ENCODE results near the gene RGPD8.
"Not testable (repeated sequence)": the region's sequence is repeated elsewhere in the genome, so short reads cannot be mapped to it uniquely, and the experiment has no call there.

The RGPD8 gene

GRCh38 chr2:112465382-112465781, 31.9 kb upstream of the RGPD8 start:
- H3K4me1 ChIP-seq (ENCODE audit: control insufficient read depth in 2 of 2, insufficient read depth in 2 of 2, low read length in 2 of 2), result no peaks in the 10 kb centered on the region
- no peaks in the 10 kb centered on the region for H3K9me3 ChIP-seq (ENCODE audit: control insufficient read depth in 2 of 2, low read length in 2 of 2)
- H3K27me3 ChIP-seq (ENCODE audit: control insufficient read depth in 2 of 2, insufficient read depth in 2 of 2, low read length in 2 of 2), result no peaks in the 10 kb centered on the region
- H3K4me3 ChIP-seq (ENCODE audit: low read length in 2 of 2), result no peak overlapping the region
- no peaks in the 10 kb centered on the region for H3K36me3 ChIP-seq (ENCODE audit: control insufficient read depth in 2 of 2, insufficient read depth in 2 of 2, low read length in 2 of 2)
- no peak overlapping the region for H3K27ac ChIP-seq (ENCODE audit: low read depth in 2 of 2, low read length in 2 of 2)
- no peak overlapping the region for H3K9ac ChIP-seq (ENCODE audit: low read depth in 1 of 2, low read length in 2 of 2)

- no peaks in the 10 kb centered on the region for H3K9me3 ChIP-seq (ENCODE audit: control insufficient read depth in 2 of 2, low read length in 2 of 2)
- no peaks in the 10 kb centered on the region for H3K4me1 ChIP-seq (ENCODE audit: control insufficient read depth in 2 of 2, insufficient read depth in 2 of 2, low read length in 2 of 2)
- H3K27ac ChIP-seq (ENCODE audit: low read depth in 2 of 2, low read length in 2 of 2), result no peak overlapping the region
- no peak overlapping the region for H3K4me3 ChIP-seq (ENCODE audit: low read length in 2 of 2)
- no peaks in the 10 kb centered on the region for H3K27me3 ChIP-seq (ENCODE audit: control insufficient read depth in 2 of 2, insufficient read depth in 2 of 2, low read length in 2 of 2)
- no peak overlapping the region for H3K9ac ChIP-seq (ENCODE audit: low read depth in 1 of 2, low read length in 2 of 2)
- H3K36me3 ChIP-seq (ENCODE audit: control insufficient read depth in 2 of 2, insufficient read depth in 2 of 2, low read length in 2 of 2), result no peaks in the 10 kb centered on the region
Measured at GRCh38 chr2:112463256-112463655, 29.8 kb upstream of the RGPD8 start.

- H3K9ac ChIP-seq (ENCODE audit: low read depth in 1 of 2, low read length in 2 of 2), result no peak overlapping the region
- no peaks in the 10 kb centered on the region for H3K27me3 ChIP-seq (ENCODE audit: control insufficient read depth in 2 of 2, insufficient read depth in 2 of 2, low read length in 2 of 2)
- H3K4me1 ChIP-seq (ENCODE audit: control insufficient read depth in 2 of 2, insufficient read depth in 2 of 2, low read length in 2 of 2), result no peaks in the 10 kb centered on the region
- no peak overlapping the region for H3K27ac ChIP-seq (ENCODE audit: low read depth in 2 of 2, low read length in 2 of 2)
- H3K9me3 ChIP-seq (ENCODE audit: control insufficient read depth in 2 of 2, low read length in 2 of 2), result no peaks in the 10 kb centered on the region
- no peak overlapping the region for H3K4me3 ChIP-seq (ENCODE audit: low read length in 2 of 2)
- no peaks in the 10 kb centered on the region for H3K36me3 ChIP-seq (ENCODE audit: control insufficient read depth in 2 of 2, insufficient read depth in 2 of 2, low read length in 2 of 2)
Measured at GRCh38 chr2:112462178-112462577, 28.7 kb upstream of the RGPD8 start.

GRCh38 chr2:112459372-112459771, 25.9 kb upstream of the RGPD8 start:
- Histone ChIP-seq H3K27ac (ENCODE audit: low read depth in 2 of 2, low read length in 2 of 2) (no peak overlapping the region), H3K27me3 (ENCODE audit: control insufficient read depth in 2 of 2, insufficient read depth in 2 of 2, low read length in 2 of 2) (no peaks in the 10 kb centered on the region), H3K36me3 (ENCODE audit: control insufficient read depth in 2 of 2, insufficient read depth in 2 of 2, low read length in 2 of 2) (no peaks in the 10 kb centered on the region), H3K9me3 (ENCODE audit: control insufficient read depth in 2 of 2, low read length in 2 of 2) (no peaks in the 10 kb centered on the region), H3K9ac (ENCODE audit: low read depth in 1 of 2, low read length in 2 of 2) (no peak overlapping the region), H3K4me3 (ENCODE audit: low read length in 2 of 2) (no peak overlapping the region), H3K4me1 (ENCODE audit: control insufficient read depth in 2 of 2, insufficient read depth in 2 of 2, low read length in 2 of 2) (no peaks in the 10 kb centered on the region)

GRCh38 chr2:112454586-112454985, 21.1 kb upstream of the RGPD8 start:
- H3K9ac ChIP-seq (ENCODE audit: low read depth in 1 of 2, low read length in 2 of 2), result no peak overlapping the region
- H3K27ac ChIP-seq (ENCODE audit: low read depth in 2 of 2, low read length in 2 of 2), result no peak overlapping the region
- no peaks in the 10 kb centered on the region for H3K4me1 ChIP-seq (ENCODE audit: control insufficient read depth in 2 of 2, insufficient read depth in 2 of 2, low read length in 2 of 2)
- no peaks in the 10 kb centered on the region for H3K27me3 ChIP-seq (ENCODE audit: control insufficient read depth in 2 of 2, insufficient read depth in 2 of 2, low read length in 2 of 2)
- no peak overlapping the region for H3K4me3 ChIP-seq (ENCODE audit: low read length in 2 of 2)
- H3K9me3 ChIP-seq (ENCODE audit: control insufficient read depth in 2 of 2, low read length in 2 of 2), result no peaks in the 10 kb centered on the region
- no peaks in the 10 kb centered on the region for H3K36me3 ChIP-seq (ENCODE audit: control insufficient read depth in 2 of 2, insufficient read depth in 2 of 2, low read length in 2 of 2)

- H3K9me3 ChIP-seq (ENCODE audit: control insufficient read depth in 2 of 2, low read length in 2 of 2), result no peaks in the 10 kb centered on the region
- no peak overlapping the region for H3K9ac ChIP-seq (ENCODE audit: low read depth in 1 of 2, low read length in 2 of 2)
- H3K4me1 ChIP-seq (ENCODE audit: control insufficient read depth in 2 of 2, insufficient read depth in 2 of 2, low read length in 2 of 2), result no peaks in the 10 kb centered on the region
- H3K27ac ChIP-seq (ENCODE audit: low read depth in 2 of 2, low read length in 2 of 2), result no peak overlapping the region
- no peak overlapping the region for H3K4me3 ChIP-seq (ENCODE audit: low read length in 2 of 2)
- no peaks in the 10 kb centered on the region for H3K27me3 ChIP-seq (ENCODE audit: control insufficient read depth in 2 of 2, insufficient read depth in 2 of 2, low read length in 2 of 2)
- H3K36me3 ChIP-seq (ENCODE audit: control insufficient read depth in 2 of 2, insufficient read depth in 2 of 2, low read length in 2 of 2), result no peaks in the 10 kb centered on the region
Measured at GRCh38 chr2:112451317-112451716, 17.9 kb upstream of the RGPD8 start.

GRCh38 chr2:112449854-112450253, 16.4 kb upstream of the RGPD8 start:
- Histone ChIP-seq H3K27ac (ENCODE audit: low read depth in 2 of 2, low read length in 2 of 2) (no peak overlapping the region), H3K27me3 (ENCODE audit: control insufficient read depth in 2 of 2, insufficient read depth in 2 of 2, low read length in 2 of 2) (no peaks in the 10 kb centered on the region), H3K9ac (ENCODE audit: low read depth in 1 of 2, low read length in 2 of 2) (no peak overlapping the region), H3K36me3 (ENCODE audit: control insufficient read depth in 2 of 2, insufficient read depth in 2 of 2, low read length in 2 of 2) (no peaks in the 10 kb centered on the region), H3K4me1 (ENCODE audit: control insufficient read depth in 2 of 2, insufficient read depth in 2 of 2, low read length in 2 of 2) (no peaks in the 10 kb centered on the region), H3K9me3 (ENCODE audit: control insufficient read depth in 2 of 2, low read length in 2 of 2) (no peaks in the 10 kb centered on the region), H3K4me3 (ENCODE audit: low read length in 2 of 2) (no peak overlapping the region)

GRCh38 chr2:112444256-112444655, 10.8 kb upstream of the RGPD8 start:
- H3K9me3 ChIP-seq (ENCODE audit: control insufficient read depth in 2 of 2, low read length in 2 of 2); H3K27ac ChIP-seq (ENCODE audit: low read depth in 2 of 2, low read length in 2 of 2); H3K36me3 ChIP-seq (ENCODE audit: control insufficient read depth in 2 of 2, insufficient read depth in 2 of 2, low read length in 2 of 2); H3K27me3 ChIP-seq (ENCODE audit: control insufficient read depth in 2 of 2, insufficient read depth in 2 of 2, low read length in 2 of 2); H3K4me3 ChIP-seq (ENCODE audit: low read length in 2 of 2); H3K9ac ChIP-seq (ENCODE audit: low read depth in 1 of 2, low read length in 2 of 2); H3K4me1 ChIP-seq (ENCODE audit: control insufficient read depth in 2 of 2, insufficient read depth in 2 of 2, low read length in 2 of 2): not testable (repeated sequence)

GRCh38 chr2:112438603-112439261, 5.3 kb upstream of the RGPD8 start:
- H3K4me1 ChIP-seq (ENCODE audit: control insufficient read depth in 2 of 2, insufficient read depth in 2 of 2, low read length in 2 of 2); H3K36me3 ChIP-seq (ENCODE audit: control insufficient read depth in 2 of 2, insufficient read depth in 2 of 2, low read length in 2 of 2); H3K27ac ChIP-seq (ENCODE audit: low read depth in 2 of 2, low read length in 2 of 2); H3K27me3 ChIP-seq (ENCODE audit: control insufficient read depth in 2 of 2, insufficient read depth in 2 of 2, low read length in 2 of 2); H3K9ac ChIP-seq (ENCODE audit: low read depth in 1 of 2, low read length in 2 of 2); H3K4me3 ChIP-seq (ENCODE audit: low read length in 2 of 2); H3K9me3 ChIP-seq (ENCODE audit: control insufficient read depth in 2 of 2, low read length in 2 of 2): not testable (repeated sequence)

- not testable (repeated sequence) for H3K36me3 ChIP-seq (ENCODE audit: control insufficient read depth in 2 of 2, insufficient read depth in 2 of 2, low read length in 2 of 2); H3K4me3 ChIP-seq (ENCODE audit: low read length in 2 of 2); H3K27me3 ChIP-seq (ENCODE audit: control insufficient read depth in 2 of 2, insufficient read depth in 2 of 2, low read length in 2 of 2); H3K4me1 ChIP-seq (ENCODE audit: control insufficient read depth in 2 of 2, insufficient read depth in 2 of 2, low read length in 2 of 2); H3K9ac ChIP-seq (ENCODE audit: low read depth in 1 of 2, low read length in 2 of 2); H3K27ac ChIP-seq (ENCODE audit: low read depth in 2 of 2, low read length in 2 of 2); H3K9me3 ChIP-seq (ENCODE audit: control insufficient read depth in 2 of 2, low read length in 2 of 2)
Measured at GRCh38 chr2:112437405-112437831, 4.0 kb upstream of the RGPD8 start.

GRCh38 chr2:112436993-112437392, 3.5 kb upstream of the RGPD8 start:
- not testable (repeated sequence) for H3K36me3 ChIP-seq (ENCODE audit: control insufficient read depth in 2 of 2, insufficient read depth in 2 of 2, low read length in 2 of 2); H3K27ac ChIP-seq (ENCODE audit: low read depth in 2 of 2, low read length in 2 of 2); H3K9ac ChIP-seq (ENCODE audit: low read depth in 1 of 2, low read length in 2 of 2); H3K9me3 ChIP-seq (ENCODE audit: control insufficient read depth in 2 of 2, low read length in 2 of 2); H3K4me1 ChIP-seq (ENCODE audit: control insufficient read depth in 2 of 2, insufficient read depth in 2 of 2, low read length in 2 of 2); H3K4me3 ChIP-seq (ENCODE audit: low read length in 2 of 2); H3K27me3 ChIP-seq (ENCODE audit: control insufficient read depth in 2 of 2, insufficient read depth in 2 of 2, low read length in 2 of 2)
